Fibroblast of lung (primary cell): Measurements from ENCODE around the gene RUFY1.
"Not testable (repeated sequence)": the region's sequence is repeated elsewhere in the genome, so short reads cannot be mapped to it uniquely, and the experiment has no call there.

Source experiments
- CTCF ChIP-seq, 2 donors: IDR thresholded peaks in 1 of 2; conservative IDR thresholded peaks in 1 of 2; 1 replicate in 1 of 2; 2 replicates in 1 of 2; pipeline ENCODE4 v1.5.1; 2011 to 2012; ENCODE audit warnings: low read length in 2 of 2, control low read depth in 1 of 2, inconsistent platforms in 1 of 2, low read depth in 1 of 2, mild to moderate bottlenecking in 1 of 2
- EZH2 ChIP-seq: IDR thresholded peaks from 2 replicates; pipeline ENCODE4 v1.5.1; 2012; ENCODE audit warnings: low read length, control low read depth, mild to moderate bottlenecking; ENCODE audit errors: missing control alignments

DNA sequence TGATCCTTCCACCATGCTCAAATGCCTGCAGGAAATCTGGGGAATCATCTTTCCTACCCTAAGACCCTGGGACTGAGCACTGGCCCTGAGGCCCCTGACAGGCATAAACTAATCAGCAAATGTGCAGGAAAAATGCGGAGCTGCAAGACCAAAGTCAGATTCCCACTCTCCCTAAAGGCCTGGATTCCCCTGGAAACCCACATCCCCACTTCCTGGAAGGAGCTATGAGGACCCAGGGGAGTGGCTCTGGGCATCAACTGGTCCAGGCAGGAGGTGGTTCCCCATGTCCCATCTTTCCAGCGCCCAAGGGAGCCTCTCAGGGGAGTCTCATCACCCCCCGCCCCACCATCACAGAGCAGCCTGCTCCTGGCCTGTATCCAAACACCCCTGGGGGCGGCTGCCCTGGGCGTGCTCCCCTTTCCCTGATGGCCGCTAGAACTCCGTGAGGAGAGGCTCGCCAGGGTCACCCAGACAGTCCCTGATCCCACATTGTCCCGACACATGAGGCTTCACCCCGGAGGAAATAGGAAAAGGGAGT lies 98.9 kb downstream of the RUFY1 start:
- TF ChIP-seq CTCF (conservative IDR thresholded peaks at IDR 0.05 in 1 of 2, IDR thresholded peaks at IDR 0.05 in 1 of 2; ENCODE audit: low read depth in 1 of 2, low read length in 2 of 2); EZH2: not testable (repeated sequence)
